Uterus (tissue), 4 donors: Measurements from ENCODE around the gene NEMP2. TPM values are rescaled to one million over a fixed set of nuclear protein-coding genes. Genes with fewer than 3 reads are reported as not detected.
"Not testable (repeated sequence)": the region's sequence is repeated elsewhere in the genome, so short reads cannot be mapped to it uniquely, and the experiment has no call there.

ENCODE experiments used
- DNase-seq, 2 donors: peaks; one replicate each; pipeline ENCODE4 v3.0.0-alpha.2; 2019 to 2020
- H3K27ac ChIP-seq, 2 donors: fragments of 200-600 bp; sonication (generic); 1 replicate in 1 of 2; 2 replicates in 1 of 2; pipeline ENCODE4 v1.5.1; 2016 to 2018
- H3K27me3 ChIP-seq, 2 donors: fragments of 200-600 bp; sonication (generic); one replicate each; pipeline ENCODE4 v1.5.1; 2018 to 2019; ENCODE audit warnings: control low read depth in 1 of 2
- H3K36me3 ChIP-seq, 2 donors: fragments of 200-600 bp; sonication (generic); one replicate each; pipeline ENCODE4 v1.5.1; 2019; ENCODE audit warnings: control low read depth in 1 of 2
- H3K4me1 ChIP-seq, 2 donors: fragments of 200-600 bp; sonication (generic); one replicate each; pipeline ENCODE4 v1.5.1; 2018 to 2019; ENCODE audit warnings: control low read depth in 1 of 2
- H3K4me3 ChIP-seq, 2 donors: fragments of 200-600 bp; sonication (generic); 1 replicate in 1 of 2; 2 replicates in 1 of 2; pipeline ENCODE4 v1.5.1; 2018 to 2019; ENCODE audit warnings: mild to moderate bottlenecking in 1 of 2
- H3K9me3 ChIP-seq, 2 donors: fragments of 200-600 bp; sonication (generic); one replicate each; pipeline ENCODE4 v1.5.1; 2019; ENCODE audit warnings: control low read depth in 1 of 2
- POLR2A ChIP-seq, 2 donors: fragments of 450-650 bp; IDR thresholded peaks; one replicate each; pipeline ENCODE4 v1.6.1; 2016; ENCODE audit warnings: antibody characterized with exemption in 2 of 2, mild to moderate bottlenecking in 1 of 2, moderate library complexity in 1 of 2
- intact Hi-C: fragments of 100-400 bp; cut with DNase I; formaldehyde crosslinking; loops from one replicate; pipeline ENCODE4 v1.15.1; 2023; ENCODE audit warnings: low total_unique reads
- total RNA-seq, 4 donors: library from RNA; depleted of rRNA in 3 of 4; stranded (reverse); fragments of >200 nt in 3 of 4; gene quantifications; one replicate each; pipeline versions ENCODE4 v1.1.0 to v1.2.4, GENCODE V29; 2014 to 2023
- TF ChIP-seq, protein P1 (sequence below), 4 experiments: fragments of 200-600 bp in 2 of 4; fragments of 450-650 bp in 2 of 4; sonication (generic) in 2 of 4; IDR thresholded peaks; one replicate each; pipeline ENCODE4 v1.5.1; 2016 to 2019; ENCODE audit warnings: antibody characterized with exemption in 4 of 4, mild to moderate bottlenecking in 2 of 4, moderate library complexity in 1 of 4
- donor health status: DM: yes; HTN: yes; CAD: no.

NEMP2 gene
- total RNA-seq, 4 donors from 2014 or later: 2.0 to 16.5 (median 5.7) TPM

DNA sequence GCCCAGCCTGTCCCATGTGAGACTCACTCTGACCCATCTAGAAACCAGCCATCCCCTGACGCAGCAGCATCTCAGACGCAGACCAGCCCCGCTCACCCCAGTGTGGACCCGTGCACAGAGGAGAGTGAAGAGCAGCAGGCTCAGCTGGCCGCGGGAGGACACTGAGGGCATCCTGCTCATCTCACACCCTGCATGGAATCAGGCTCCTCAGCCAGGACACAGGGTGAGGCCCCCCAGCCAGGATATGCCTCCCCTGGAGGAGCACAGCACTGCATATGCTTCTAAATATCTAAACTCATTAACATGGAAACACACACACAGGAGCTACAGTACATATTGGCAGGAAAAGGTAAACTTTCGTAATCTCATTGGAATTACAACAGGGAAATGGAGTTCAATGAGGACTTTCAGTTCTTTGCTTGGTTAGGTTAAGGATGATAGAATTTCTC is 34.4 kb downstream of the NEMP2 start:
- Histone ChIP-seq H3K4me3 (no peak overlapping the region), H3K4me1 (no peaks in the 10 kb centered on the region), H3K36me3 (no peaks in the 10 kb centered on the region), H3K27ac (no peak overlapping the region), H3K9me3 (no peaks in the 10 kb centered on the region), H3K27me3 (no peaks in the 10 kb centered on the region)
- intact Hi-C loops: loop anchor here (10.0 kb wide), 1 partner anchor 115 kb away; no protein-coding TSS in a partner anchor
- TF ChIP-seq, protein P1, sequence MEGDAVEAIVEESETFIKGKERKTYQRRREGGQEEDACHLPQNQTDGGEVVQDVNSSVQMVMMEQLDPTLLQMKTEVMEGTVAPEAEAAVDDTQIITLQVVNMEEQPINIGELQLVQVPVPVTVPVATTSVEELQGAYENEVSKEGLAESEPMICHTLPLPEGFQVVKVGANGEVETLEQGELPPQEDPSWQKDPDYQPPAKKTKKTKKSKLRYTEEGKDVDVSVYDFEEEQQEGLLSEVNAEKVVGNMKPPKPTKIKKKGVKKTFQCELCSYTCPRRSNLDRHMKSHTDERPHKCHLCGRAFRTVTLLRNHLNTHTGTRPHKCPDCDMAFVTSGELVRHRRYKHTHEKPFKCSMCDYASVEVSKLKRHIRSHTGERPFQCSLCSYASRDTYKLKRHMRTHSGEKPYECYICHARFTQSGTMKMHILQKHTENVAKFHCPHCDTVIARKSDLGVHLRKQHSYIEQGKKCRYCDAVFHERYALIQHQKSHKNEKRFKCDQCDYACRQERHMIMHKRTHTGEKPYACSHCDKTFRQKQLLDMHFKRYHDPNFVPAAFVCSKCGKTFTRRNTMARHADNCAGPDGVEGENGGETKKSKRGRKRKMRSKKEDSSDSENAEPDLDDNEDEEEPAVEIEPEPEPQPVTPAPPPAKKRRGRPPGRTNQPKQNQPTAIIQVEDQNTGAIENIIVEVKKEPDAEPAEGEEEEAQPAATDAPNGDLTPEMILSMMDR (IDR thresholded peaks at IDR 0.05): no peak
- no peak for TF ChIP-seq POLR2A (IDR thresholded peaks at IDR 0.05)
- DNase-seq: no peak

DNA sequence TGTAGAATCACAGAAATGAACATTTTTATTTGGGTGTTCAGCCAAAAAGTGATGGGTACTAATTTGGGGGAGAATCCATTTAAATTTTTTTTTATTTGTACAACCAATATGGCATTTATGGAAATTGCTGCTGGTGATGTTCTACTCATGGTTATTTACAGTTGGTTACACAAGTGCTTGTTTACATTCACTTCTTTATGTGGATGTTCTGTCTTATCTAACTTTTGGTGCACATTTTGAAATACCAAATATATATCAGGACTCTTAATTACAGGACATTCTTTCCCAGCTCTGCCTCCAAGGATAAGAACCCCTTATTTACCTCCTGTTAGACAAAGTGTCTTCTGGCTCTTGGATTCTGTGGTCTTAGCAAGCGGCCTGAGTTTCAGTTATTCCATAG is 35.2 kb downstream of the NEMP2 start:
- Histone ChIP-seq H3K9me3 (no peaks in the 10 kb centered on the region), H3K36me3 (no peaks in the 10 kb centered on the region), H3K4me1 (no peaks in the 10 kb centered on the region), H3K27ac (no peak overlapping the region), H3K4me3 (no peak overlapping the region), H3K27me3 (no peaks in the 10 kb centered on the region)
- intact Hi-C loops: no loop called here
- DNase-seq: no peak
- TF ChIP-seq POLR2A (IDR thresholded peaks at IDR 0.05): no peak
- TF ChIP-seq, protein P1 (IDR thresholded peaks at IDR 0.05): no peak

- Histone ChIP-seq H3K27me3 (no peaks in the 10 kb centered on the region), H3K4me3 (no peak overlapping the region), H3K4me1 (no peaks in the 10 kb centered on the region), H3K27ac (no peak overlapping the region), H3K36me3 (no peaks in the 10 kb centered on the region), H3K9me3 (no peaks in the 10 kb centered on the region)
- TF ChIP-seq POLR2A (IDR thresholded peaks at IDR 0.05): no peak
- TF ChIP-seq, protein P1 (IDR thresholded peaks at IDR 0.05): no peak
- intact Hi-C loops: no loop called here
- DNase-seq: no peak
Measured at GRCh38 chr2:190497428-190497827, 37.1 kb downstream of the NEMP2 start.

GRCh38 chr2:190494600-190495227 is 39.8 kb downstream of the NEMP2 start:
- H3K4me1 ChIP-seq, DNase-seq, H3K4me3 ChIP-seq, H3K27ac ChIP-seq, H3K27me3 ChIP-seq, H3K9me3 ChIP-seq, H3K36me3 ChIP-seq, intact Hi-C loops: not testable (repeated sequence)

DNA sequence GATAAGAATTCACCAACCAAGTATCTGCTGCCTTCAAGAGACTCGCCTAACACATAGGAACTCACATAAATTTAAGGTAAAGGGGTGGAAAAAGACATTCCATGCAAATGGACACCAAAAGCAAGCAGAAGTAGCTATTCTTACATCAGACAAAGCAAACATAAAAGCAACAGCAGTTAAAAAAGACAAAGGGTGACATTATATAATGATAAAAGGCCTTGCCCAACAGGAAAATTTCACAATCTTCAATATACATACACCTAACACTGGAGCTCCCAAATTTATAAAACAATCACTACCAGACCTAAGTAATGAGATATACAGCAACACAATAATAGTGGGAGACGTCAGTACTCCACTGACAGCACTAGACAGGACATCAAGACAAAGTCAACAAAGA is 41.4 kb downstream of the NEMP2 start:
- intact Hi-C loops: no loop called here
- no peaks in the 10 kb centered on the region for H3K27me3 ChIP-seq
- TF ChIP-seq, protein P1 (IDR thresholded peaks at IDR 0.05): no peak
- no peak for TF ChIP-seq POLR2A (IDR thresholded peaks at IDR 0.05)
- H3K36me3 ChIP-seq: no peaks in the 10 kb centered on the region
- no peak for DNase-seq
- H3K4me3 ChIP-seq: no peak overlapping the region
- no peak overlapping the region for H3K27ac ChIP-seq
- no peaks in the 10 kb centered on the region for H3K4me1 ChIP-seq
- no peaks in the 10 kb centered on the region for H3K9me3 ChIP-seq

GRCh38 chr2:190490502-190490901 is 44.0 kb downstream of the NEMP2 start:
- TF ChIP-seq, protein P1 (IDR thresholded peaks at IDR 0.05): no peak
- no peak for TF ChIP-seq POLR2A (IDR thresholded peaks at IDR 0.05)
- Histone ChIP-seq H3K4me1 (no peaks in the 10 kb centered on the region), H3K36me3 (no peaks in the 10 kb centered on the region), H3K27me3 (no peaks in the 10 kb centered on the region), H3K27ac (no peak overlapping the region), H3K4me3 (no peak overlapping the region), H3K9me3 (no peaks in the 10 kb centered on the region)
- no peak for DNase-seq
- intact Hi-C loops: no loop called here
